ENCODE measurements around the gene CEP85. TPM values are rescaled to one million over a fixed set of nuclear protein-coding genes. Genes with fewer than 3 reads are reported as not detected.

CEP85 gene
- total RNA-seq, 1 donor from 2014 or later, result 16.4 TPM

- DNase-seq, result no peak
- no peaks in the 10 kb centered on the region for H3K4me1 Mint-ChIP-seq
- no peaks in the 10 kb centered on the region for H3K9me3 Mint-ChIP-seq
- CTCF ChIA-PET, result no interaction called here
- POLR2A ChIA-PET, result no interaction called here
- H3K27me3 Mint-ChIP-seq, result no peaks in the 10 kb centered on the region
- H3K36me3 Mint-ChIP-seq (ENCODE audit: low read depth), result no peaks in the 10 kb centered on the region
- no peak for TF ChIP-seq CTCF (IDR thresholded peaks at IDR 0.05)
- intact Hi-C loops (cut with micrococcal nuclease), result loop anchor here (1.0 kb wide), 1 partner anchor 174 kb away; no protein-coding TSS in a partner anchor
- no peak overlapping the region for H3K27ac Mint-ChIP-seq
- no peak overlapping the region for H3K4me3 Mint-ChIP-seq
- no peak for ATAC-seq (ENCODE audit: low read depth)
Measured at GRCh38 chr1:26189751-26190275, 44.2 kb upstream of the CEP85 start.

GRCh38 chr1:26190373-26190987, 43.5 kb upstream of the CEP85 start, which contains the start of gene CATSPER4:
Gene CATSPER4 (plus strand): TSS chr1:26190602. CDS start chr1:26190628, 26 bp downstream.
- no peaks in the 10 kb centered on the region for H3K27me3 Mint-ChIP-seq
- no peaks in the 10 kb centered on the region for H3K4me1 Mint-ChIP-seq
- POLR2A ChIA-PET, result no interaction called here
- H3K36me3 Mint-ChIP-seq (ENCODE audit: low read depth), result no peaks in the 10 kb centered on the region
- ATAC-seq (ENCODE audit: low read depth), result no peak
- DNase-seq, result no peak
- intact Hi-C loops (cut with micrococcal nuclease), result loop anchor here (1.0 kb wide), 1 partner anchor 174 kb away; no protein-coding TSS in a partner anchor
- no peaks in the 10 kb centered on the region for H3K9me3 Mint-ChIP-seq
- H3K4me3 Mint-ChIP-seq, result no peak within 1 kb of the TSS
- no peak for TF ChIP-seq CTCF (IDR thresholded peaks at IDR 0.05)
- no peak within 1 kb of the TSS for H3K27ac Mint-ChIP-seq
- CTCF ChIA-PET, result no interaction called here

- DNase-seq (no peak), ATAC-seq (ENCODE audit: low read depth) (no peak)
- Mint-ChIP-seq H3K4me3 (no peak overlapping the region), H3K9me3 (no peaks in the 10 kb centered on the region), H3K36me3 (ENCODE audit: low read depth) (no peaks in the 10 kb centered on the region), H3K27me3 (no peaks in the 10 kb centered on the region), H3K4me1 (no peaks in the 10 kb centered on the region), H3K27ac (no peak overlapping the region)
- CTCF ChIA-PET, result interaction anchor here (1.4 kb wide), 1 partner anchor 130 kb away, joined by 3 read pairs; no protein-coding TSS in a partner anchor
- no peak for TF ChIP-seq CTCF (IDR thresholded peaks at IDR 0.05)
- intact Hi-C loops (cut with micrococcal nuclease), result no loop called here
- POLR2A ChIA-PET, result interaction anchor here (0.7 kb wide), 1 partner anchor 97 kb away, joined by 4 read pairs; no protein-coding TSS in a partner anchor
Measured at GRCh38 chr1:26191739-26192138, 42.3 kb upstream of the CEP85 start.

GRCh38 chr1:26195805-26196204, 38.2 kb upstream of the CEP85 start:
- DNase-seq (no peak), ATAC-seq (ENCODE audit: low read depth) (no peak)
- ChIA-PET CTCF (no interaction called here), POLR2A (no interaction called here)
- Mint-ChIP-seq H3K9me3 (no peaks in the 10 kb centered on the region), H3K27me3 (peaks cover 3% of the 10 kb centered on the region), H3K27ac (no peak overlapping the region), H3K36me3 (ENCODE audit: low read depth) (no peaks in the 10 kb centered on the region), H3K4me1 (no peaks in the 10 kb centered on the region), H3K4me3 (no peak overlapping the region)
- intact Hi-C loops (cut with micrococcal nuclease), result no loop called here
- no peak for TF ChIP-seq CTCF (IDR thresholded peaks at IDR 0.05)

- DNase-seq (no peak), ATAC-seq (ENCODE audit: low read depth) (no peak)
- ChIA-PET POLR2A (no interaction called here), CTCF (no interaction called here)
- H3K27me3 Mint-ChIP-seq, result peaks cover 3% of the 10 kb centered on the region
- no peak overlapping the region for H3K27ac Mint-ChIP-seq
- intact Hi-C loops (cut with micrococcal nuclease), result no loop called here
- H3K36me3 Mint-ChIP-seq (ENCODE audit: low read depth), result no peaks in the 10 kb centered on the region
- no peaks in the 10 kb centered on the region for H3K9me3 Mint-ChIP-seq
- H3K4me3 Mint-ChIP-seq, result no peak overlapping the region
- no peaks in the 10 kb centered on the region for H3K4me1 Mint-ChIP-seq
- TF ChIP-seq CTCF (IDR thresholded peaks at IDR 0.05), result no peak
Measured at GRCh38 chr1:26197301-26197700, 36.7 kb upstream of the CEP85 start.

All from activated B cell treated with CpG ODN at 0.5 μM for 24 hours (primary cell).